GM12878 (cell line): ENCODE data around the gene KIF6. TPM values are rescaled to one million over a fixed set of nuclear protein-coding genes. Genes with fewer than 3 reads are reported as not detected.

Source experiments
- ATAC-seq: fragments of 200-7000 bp; cut with Tn5 transposase; 3 replicates; pipeline ENCODE4 v1.9.1; 2020; ENCODE audit warnings: mild to moderate bottlenecking, moderate library complexity
- BruUV-seq: library from RNA; stranded (reverse); fragments of 400-500 nt; replicated peaks from 2 replicates; lab custom pipeline; 2021; lab: Mats Ljungman, UMichigan
- CTCF ChIA-PET: fragments of 300-600 bp; sonication (Branson Sonifier 250); formaldehyde crosslinking; extraction: SDS; loops from one replicate; lab custom pipeline; 2021; ENCODE audit warnings: inconsistent platforms; lab: Yijun Ruan, JAX
- POLR2A ChIA-PET: fragments of 350-600 bp; formaldehyde crosslinking; extraction: SDS; loops from one replicate; lab custom pipeline; 2021; ENCODE audit warnings: inconsistent platforms; lab: Charles Lee
- RAD21 ChIA-PET: fragments of 300-600 bp; sonication (Branson Sonifier 250); formaldehyde crosslinking; loops from one replicate; lab custom pipeline; 2023; ENCODE audit warnings: antibody characterized with exemption; ENCODE audit not compliant: unreplicated experiment; lab: Charles Lee
- SMC1A ChIA-PET: fragments of 300-600 bp; sonication (Branson Sonifier 250); formaldehyde crosslinking; loops from one replicate; lab custom pipeline; 2023; ENCODE audit not compliant: unreplicated experiment, uncharacterized antibody; lab: Charles Lee
- DNase-seq: peaks from one replicate; pipeline ENCODE4 v3.0.0-alpha.2; 2011; ENCODE audit warnings: low read depth, low spot score
- FAIRE-seq: peaks from 3 replicates; lab custom pipeline; 2011; peaks lifted over from hg19 to GRCh38; lab: Jason Lieb, UNC
- H2AFZ ChIP-seq: 2 replicates; pipeline ENCODE4 v1.6.0; 2011; ENCODE audit warnings: low read depth, low read length, control low read depth; ENCODE audit not compliant: control insufficient read depth
- H3K27ac ChIP-seq: 2 replicates; pipeline ENCODE4 v1.5.1; 2011; ENCODE audit warnings: control low read depth; ENCODE audit not compliant: control insufficient read depth, insufficient read depth
- H3K27me3 ChIP-seq, 2 experiments: replicated peaks in 1 of 2; 2 replicates each; pipeline versions ENCODE4 v1.6.0 to v1.6.1; 2011; ENCODE audit warnings: low read length in 1 of 2; ENCODE audit not compliant: control insufficient read depth in 2 of 2, insufficient read depth in 2 of 2
- H3K36me3 ChIP-seq, 2 experiments: 2 replicates each; pipeline ENCODE4 v1.5.1; 2011; ENCODE audit warnings: low read length in 1 of 2; ENCODE audit not compliant: control insufficient read depth in 2 of 2, insufficient read depth in 2 of 2
- H3K4me1 ChIP-seq: 2 replicates; pipeline ENCODE4 v1.6.1; 2011; ENCODE audit warnings: mild to moderate bottlenecking, low read length, moderate library complexity, mixed read lengths; ENCODE audit not compliant: control insufficient read depth, insufficient read depth
- H3K4me2 ChIP-seq: 2 replicates; pipeline ENCODE4 v1.6.0; 2011; ENCODE audit warnings: control low read depth; ENCODE audit not compliant: control insufficient read depth, insufficient read depth
- H3K4me3 ChIP-seq: fragments of 200-600 bp; sonication (generic); 2 replicates; pipeline ENCODE4 v1.5.1; 2016
- H3K79me2 ChIP-seq: 2 replicates; pipeline ENCODE4 v1.6.0; 2011; ENCODE audit warnings: low read length; ENCODE audit not compliant: control insufficient read depth, insufficient read depth
- H3K9ac ChIP-seq: 2 replicates; pipeline ENCODE4 v1.8.0; 2011; ENCODE audit warnings: low read length, control low read depth, mixed read lengths; ENCODE audit not compliant: control insufficient read depth, insufficient read depth
- H3K9me3 ChIP-seq: replicated peaks from 3 replicates; pipeline ENCODE4 v1.5.1; 2011; ENCODE audit warnings: mild to moderate bottlenecking, low read length; ENCODE audit not compliant: control insufficient read depth, insufficient read depth
- H4K20me1 ChIP-seq: 2 replicates; pipeline ENCODE4 v1.6.0; 2011; ENCODE audit not compliant: control insufficient read depth, insufficient read depth
- BACH1 ChIP-seq: fragments of 450-650 bp; IDR thresholded peaks from 2 replicates; pipeline ENCODE4 v1.6.1; 2017; ENCODE audit warnings: mild to moderate bottlenecking, borderline replicate concordance
- CHD1 ChIP-seq: IDR thresholded peaks from 2 replicates; pipeline ENCODE4 v1.6.1; 2012; ENCODE audit warnings: low read depth, low read length, improper control_type of control experiment
- POLR2A ChIP-seq: IDR thresholded peaks from 2 replicates; pipeline ENCODE4 v1.6.1; 2011; ENCODE audit warnings: low read depth, mild to moderate bottlenecking, low read length
- RAD21 ChIP-seq: IDR thresholded peaks from 2 replicates; pipeline ENCODE4 v1.6.1; 2011; ENCODE audit warnings: mild to moderate bottlenecking, low read depth, low read length, moderate library complexity; ENCODE audit not compliant: insufficient read depth
- RFX5 ChIP-seq: IDR thresholded peaks from 2 replicates; pipeline ENCODE4 v1.6.1; 2011; ENCODE audit warnings: low read depth, low read length, improper control_type of control experiment
- YBX1 ChIP-seq: fragments of 450-650 bp; IDR thresholded peaks from 2 replicates; pipeline ENCODE4 v1.6.1; 2016; ENCODE audit warnings: antibody characterized with exemption
- ZNF592 ChIP-seq: fragments of 450-650 bp; IDR thresholded peaks from 2 replicates; pipeline ENCODE4 v1.6.1; 2017; ENCODE audit warnings: mild to moderate bottlenecking, moderate library complexity
- ZNF622 ChIP-seq: fragments of 450-650 bp; IDR thresholded peaks from 2 replicates; pipeline ENCODE4 v1.6.1; 2017; ENCODE audit warnings: mild to moderate bottlenecking, inconsistent platforms
- WGBS: methylation state at CpG from one replicate; pipeline ENCODE4 v1.1.6; 2016; ENCODE audit warnings: low lambda C conversion rate; ENCODE audit not compliant: insufficient replicate concordance, insufficient coverage; ENCODE audit errors: missing lambda C conversion rate; 5-methylcytosine and 5-hydroxymethylcytosine counted together
- in situ Hi-C: fragments of 300-500 bp; cut with MboI; formaldehyde crosslinking; loops from 9 replicates; pipeline ENCODE4 v1.14.3; 2018; ENCODE audit warnings: mixed read lengths
- intact Hi-C: fragments of 100-400 bp; cut with micrococcal nuclease; formaldehyde crosslinking; loops from one replicate; pipeline ENCODE4 v1.14.2; 2022; ENCODE audit not compliant: unreplicated experiment
- polyA plus RNA-seq, 11 experiments: library from polyadenylated mRNA; depleted of rRNA in 4 of 11; unstranded in 6 of 11; stranded (reverse) in 5 of 11; fragments of >200 nt; fragmentation: Nextera tagmentation in 4 of 11; fragmentation: Illumina TruSeq in 1 of 11; extraction: Ambion mirVana in 4 of 11; extraction: Trizol in 1 of 11; gene quantifications; 1 replicate in 1 of 11; 2 replicates in 10 of 11; pipeline versions ENCODE4 v1.2.1 to v1.2.3, GENCODE V29; 2011 to 2016; ENCODE audit warnings: inconsistent platforms in 2 of 11, missing spikeins in 2 of 11, low read depth in 1 of 11
- total RNA-seq, 4 experiments: library from RNA; depleted of rRNA in 3 of 4; stranded (reverse); fragments of >200 nt in 3 of 4; fragmentation: Illumina TruSeq in 1 of 4; extraction: Trizol in 1 of 4; gene quantifications; 2 replicates each; pipeline versions ENCODE4 v1.2.1 to v1.2.3, GENCODE V29; 2013 to 2021
- TF ChIP-seq, protein P1 (sequence below): IDR thresholded peaks from 2 replicates; pipeline ENCODE4 v1.6.1; 2012; ENCODE audit warnings: low read depth, low read length, improper control_type of control experiment

KIF6 gene
- total and polyA plus RNA-seq, 10 of the 15 experiments (the other 5 are each of a cell fraction or from before 2014, with no cell fraction given) = 0.09 to 1.0 (median 0.28) TPM

DNA sequence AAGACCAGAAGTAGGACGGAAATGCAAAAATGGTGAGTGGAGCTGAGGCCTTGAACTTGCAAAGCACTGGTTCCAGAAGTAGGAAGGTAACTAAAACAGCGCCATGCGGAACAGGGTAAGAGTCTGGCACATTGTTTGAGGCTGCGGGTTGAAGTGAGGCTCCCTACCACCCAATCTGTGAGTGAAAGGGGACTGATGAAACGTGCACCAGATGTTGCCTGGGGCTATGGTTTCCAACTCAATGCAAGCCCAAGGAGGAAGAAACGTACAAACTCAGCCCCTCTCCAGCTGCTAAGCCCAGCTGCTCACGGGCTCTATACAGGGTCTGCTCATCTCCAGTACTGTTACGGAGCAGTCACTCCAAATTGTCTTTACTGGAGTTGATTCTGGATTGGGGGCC lies 334.0 kb downstream of the KIF6 start (continued):
- TF ChIP-seq ZNF592 = no peak
- no peak for TF ChIP-seq YBX1
- no peak for TF ChIP-seq CHD1
- TF ChIP-seq BACH1 = no peak
- no peak for TF ChIP-seq POLR2A

GRCh38 chr6:39389484-39389767 lies 335.8 kb downstream of the KIF6 start:
- intact Hi-C loops (no loop called here), in situ Hi-C loops (no loop called here)
- 8% methylated on average over 3 of the region's 3 CpGs for WGBS

More at GRCh38 chr6:39389484-39389767, 335.8 kb downstream of the KIF6 start:
- no peak for DNase-seq
- Histone ChIP-seq H3K4me1 (no peaks in the 10 kb centered on the region; the same call in 1 of the 2 replicates), H3K4me3 (no peak overlapping the region), H3K9ac (no peak overlapping the region), H3K4me2 (no peak overlapping the region), H3K36me3 (no peaks in the 10 kb centered on the region), H3K79me2 (no peaks in the 10 kb centered on the region), H2AFZ (no peak overlapping the region), H3K9me3 (no peaks in the 10 kb centered on the region), H3K27ac (no peak overlapping the region), H4K20me1 (no peaks in the 10 kb centered on the region), H3K27me3 (peaks cover 0 to 3% of the 10 kb centered on the region in 2 experiments; a peak in 1 of 4 replicates)
- RAD21 ChIA-PET = no interaction called here
- SMC1A ChIA-PET = interaction anchor here (0.7 to 2.2 kb wide), 7 partner anchors 12 to 476 kb away, joined by 3 to 12 read pairs (median 4); no protein-coding TSS in a partner anchor
- no TSS peak for BruUV-seq
- CTCF ChIA-PET = interaction anchor here (1.1 to 1.7 kb wide), 6 partner anchors 12 to 476 kb away, joined by 3 to 7 read pairs (median 4); no protein-coding TSS in a partner anchor
- ATAC-seq = peak; percentile 23
- FAIRE-seq = no peak
- no peak for TF ChIP-seq ZNF622
- TF ChIP-seq, protein P1, sequence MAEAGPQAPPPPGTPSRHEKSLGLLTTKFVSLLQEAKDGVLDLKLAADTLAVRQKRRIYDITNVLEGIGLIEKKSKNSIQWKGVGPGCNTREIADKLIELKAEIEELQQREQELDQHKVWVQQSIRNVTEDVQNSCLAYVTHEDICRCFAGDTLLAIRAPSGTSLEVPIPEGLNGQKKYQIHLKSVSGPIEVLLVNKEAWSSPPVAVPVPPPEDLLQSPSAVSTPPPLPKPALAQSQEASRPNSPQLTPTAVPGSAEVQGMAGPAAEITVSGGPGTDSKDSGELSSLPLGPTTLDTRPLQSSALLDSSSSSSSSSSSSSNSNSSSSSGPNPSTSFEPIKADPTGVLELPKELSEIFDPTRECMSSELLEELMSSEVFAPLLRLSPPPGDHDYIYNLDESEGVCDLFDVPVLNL = no peak
- TF ChIP-seq RFX5 = no peak
- peak; percentile 25; the same call in 1 of the 2 replicates for TF ChIP-seq RAD21
- POLR2A ChIA-PET = interaction anchor here (0.7 kb wide), 2 partner anchors 196 to 221 kb away, joined by 3 to 6 read pairs; no protein-coding TSS in a partner anchor
